T-helper 2 cell treated with Interferon-gamma antibody and Interleukin-4, amounts not matched to agents 100 ng/mL and 5 ng/mL, for 36 hours (primary cell): ENCODE data around the gene SULT2B1. TPM values are rescaled to one million over a fixed set of nuclear protein-coding genes. Genes with fewer than 3 reads are reported as not detected.
"Not testable (repeated sequence)": the region's sequence is repeated elsewhere in the genome, so short reads cannot be mapped to it uniquely, and the experiment has no call there.

ENCODE experiments used
- intact Hi-C: fragments of 100-400 bp; cut with micrococcal nuclease; formaldehyde crosslinking; loops from one replicate; pipeline ENCODE4 v1.15.1; 2023
- total RNA-seq: library from RNA; stranded (reverse); gene quantifications from 2 replicates; pipeline ENCODE4 v1.2.3, GENCODE V29; 2022

SULT2B1 gene
- total RNA-seq, 1 donor from 2014 or later, result 0.16 TPM

DNA sequence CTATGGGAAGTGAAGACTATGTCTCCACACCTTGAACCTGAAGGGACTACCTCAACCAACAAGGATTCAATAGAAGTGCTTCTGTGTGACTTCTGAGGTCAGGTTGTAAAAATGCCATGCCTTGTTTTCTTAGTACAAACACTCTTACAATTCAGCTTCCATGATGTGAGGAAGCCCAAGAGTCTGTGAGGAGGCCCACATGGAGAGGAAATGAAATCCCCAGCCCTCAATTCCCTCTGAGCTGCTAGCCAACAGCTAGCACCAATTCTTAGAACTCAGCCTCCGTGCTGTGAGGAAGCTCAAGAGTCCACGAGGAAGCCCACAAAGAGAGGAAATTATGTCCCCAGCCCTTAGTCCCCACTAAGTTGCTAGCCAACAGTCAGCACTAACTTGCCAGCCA, 27.8 kb upstream of the SULT2B1 start:
- intact Hi-C loops, result no loop called here

- intact Hi-C loops, result no loop called here
These were observed 27.2 kb upstream of the SULT2B1 start for GRCh38 chr19:48524732-48525131.

- intact Hi-C loops, result no loop called here
These were observed 22.8 kb upstream of the SULT2B1 start for GRCh38 chr19:48529156-48529555.

DNA sequence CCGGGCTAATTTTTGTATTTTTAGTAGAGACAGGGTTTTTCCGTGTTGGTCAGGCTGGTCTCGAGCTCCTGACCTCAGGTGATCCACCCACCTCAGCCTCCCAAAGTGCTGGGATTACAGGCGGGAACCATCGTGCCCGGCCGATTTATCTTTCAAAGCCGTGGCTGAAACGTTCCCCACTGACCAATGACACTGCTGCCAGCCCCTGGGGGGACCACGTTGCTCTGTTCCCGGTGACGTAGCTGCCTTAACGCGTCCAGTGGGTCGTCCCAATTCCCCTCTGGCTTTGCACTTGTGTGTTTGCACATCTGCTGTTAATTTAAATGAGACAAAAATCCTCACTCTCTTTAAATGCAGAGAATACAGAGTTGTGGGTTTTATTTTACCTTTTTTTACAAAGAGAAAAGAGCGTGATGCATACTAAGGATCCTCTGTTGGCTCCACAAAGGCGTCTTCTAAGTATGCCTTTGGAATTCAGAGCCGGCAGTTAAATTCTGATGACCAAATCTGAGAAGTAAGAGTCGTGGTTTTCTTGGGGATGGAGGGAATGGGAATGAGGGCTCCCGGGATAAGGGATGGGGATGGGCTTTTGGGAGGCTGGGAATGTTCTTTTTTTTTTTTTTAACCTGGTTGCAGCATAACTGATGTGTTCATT, 21.8 kb upstream of the SULT2B1 start:
- intact Hi-C loops, result no loop called here

- intact Hi-C loops, result no loop called here
These were observed 21.2 kb upstream of the SULT2B1 start for GRCh38 chr19:48530770-48531169.

DNA sequence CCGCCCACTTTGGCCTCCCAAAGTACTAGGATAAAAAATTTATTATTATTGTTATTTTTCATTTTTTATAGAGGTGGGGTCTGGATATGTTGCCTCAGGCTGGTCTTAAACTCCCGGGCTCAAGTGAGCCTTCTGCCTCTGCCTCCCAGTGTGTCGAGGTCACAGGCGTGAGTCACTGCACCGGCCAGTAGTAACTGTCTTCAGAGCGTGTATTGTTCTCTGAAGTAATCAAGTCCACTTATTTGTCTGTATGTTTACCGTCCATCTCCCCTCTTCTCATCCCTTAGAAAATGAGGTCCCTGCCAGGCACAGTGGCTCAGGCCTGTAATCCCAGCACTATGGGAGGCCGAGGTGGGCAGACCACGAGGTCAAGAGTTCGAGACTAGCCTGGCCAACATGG, 18.2 kb upstream of the SULT2B1 start:
- intact Hi-C loops, result no loop called here

DNA sequence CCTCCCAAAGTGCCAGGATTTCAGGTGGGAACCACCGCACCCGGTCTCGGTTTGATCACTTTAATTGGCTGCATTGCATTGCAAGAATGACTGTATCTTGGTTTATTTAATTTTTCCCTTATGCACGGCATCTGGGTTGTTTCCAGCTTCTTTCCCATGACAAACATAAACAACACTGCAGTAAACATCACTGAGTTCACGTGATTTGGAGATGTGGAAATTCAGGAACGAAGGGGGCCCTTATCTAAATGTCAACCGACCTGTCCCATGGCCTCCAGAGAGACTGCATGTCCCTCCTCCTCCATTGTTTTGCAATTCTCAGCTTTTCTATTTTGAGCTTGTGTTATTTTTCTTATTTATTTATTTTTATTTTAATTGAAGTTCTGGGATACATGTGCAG, 14.4 kb upstream of the SULT2B1 start:
- intact Hi-C loops, result no loop called here

- intact Hi-C loops, result not testable (repeated sequence)
These were observed 13.9 kb upstream of the SULT2B1 start for GRCh38 chr19:48538057-48538456.

DNA sequence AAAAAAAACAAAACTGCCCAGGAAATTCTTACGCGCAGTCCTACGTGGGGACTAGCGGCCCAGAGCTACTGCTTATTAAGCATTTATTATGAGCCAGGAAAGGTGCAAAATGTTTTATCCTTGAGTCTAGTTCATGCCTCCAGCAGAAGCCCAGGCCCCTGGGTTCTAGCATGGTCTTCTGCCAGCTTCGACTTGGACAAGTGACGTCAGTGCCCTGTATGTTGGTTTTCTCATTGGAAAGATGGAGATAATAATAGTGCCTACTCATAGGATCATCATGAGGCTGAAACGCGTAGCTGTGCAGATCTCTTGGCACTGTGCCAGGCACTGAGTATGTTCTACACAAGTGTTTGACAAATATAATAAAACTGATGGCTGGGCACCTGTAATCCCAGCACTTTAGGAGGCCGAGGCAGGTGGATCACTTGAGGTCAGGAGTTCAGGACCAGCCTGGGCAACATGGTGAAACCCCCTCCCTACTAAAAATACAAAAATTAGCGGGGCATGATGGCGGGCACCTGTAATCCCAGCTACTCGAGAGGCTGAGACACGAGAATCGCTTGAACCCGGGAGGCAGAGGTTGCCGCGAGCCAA, 12.4 kb upstream of the SULT2B1 start:
- intact Hi-C loops, result no loop called here

- intact Hi-C loops, result no loop called here
These were observed 11.9 kb upstream of the SULT2B1 start for GRCh38 chr19:48540110-48540509.

GRCh38 chr19:48541813-48542212, 10.2 kb upstream of the SULT2B1 start:
- intact Hi-C loops, result no loop called here

- intact Hi-C loops, result no loop called here
These were observed 8.8 kb upstream of the SULT2B1 start for GRCh38 chr19:48543121-48543710.

- intact Hi-C loops, result no loop called here
These were observed 6.9 kb upstream of the SULT2B1 start for GRCh38 chr19:48544856-48545750.

- intact Hi-C loops, result no loop called here
These were observed 4.2 kb upstream of the SULT2B1 start for GRCh38 chr19:48547722-48548121.

DNA sequence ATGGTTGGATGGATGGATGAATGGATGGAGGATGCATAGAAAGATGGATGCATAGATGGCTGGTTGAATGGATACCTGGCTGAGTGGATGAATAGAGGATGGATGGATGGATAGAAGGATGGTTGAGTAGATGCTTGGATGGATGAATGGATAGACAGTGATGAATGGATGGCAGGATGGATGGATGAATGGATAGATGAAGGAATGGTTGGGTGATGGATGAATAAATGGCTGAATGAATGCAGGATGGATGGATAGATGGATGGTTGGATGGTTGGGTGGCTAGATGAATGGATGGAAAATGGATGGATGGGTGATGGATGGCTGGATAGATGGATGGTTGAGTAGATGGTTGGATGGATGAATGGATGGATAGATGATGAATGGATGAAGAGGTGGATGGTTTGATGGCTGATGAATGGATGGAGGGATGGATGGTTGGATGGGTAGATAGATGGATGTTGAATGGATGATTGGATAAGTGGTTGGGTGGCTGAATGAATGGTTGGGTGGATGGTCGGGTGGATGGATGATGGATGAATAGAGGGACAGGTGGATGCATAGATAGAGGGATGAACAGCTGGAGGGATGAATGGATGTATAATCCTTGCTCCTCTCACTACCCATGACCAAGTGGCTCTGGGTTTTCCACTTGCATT, 3.6 kb upstream of the SULT2B1 start:
- intact Hi-C loops, result no loop called here

DNA sequence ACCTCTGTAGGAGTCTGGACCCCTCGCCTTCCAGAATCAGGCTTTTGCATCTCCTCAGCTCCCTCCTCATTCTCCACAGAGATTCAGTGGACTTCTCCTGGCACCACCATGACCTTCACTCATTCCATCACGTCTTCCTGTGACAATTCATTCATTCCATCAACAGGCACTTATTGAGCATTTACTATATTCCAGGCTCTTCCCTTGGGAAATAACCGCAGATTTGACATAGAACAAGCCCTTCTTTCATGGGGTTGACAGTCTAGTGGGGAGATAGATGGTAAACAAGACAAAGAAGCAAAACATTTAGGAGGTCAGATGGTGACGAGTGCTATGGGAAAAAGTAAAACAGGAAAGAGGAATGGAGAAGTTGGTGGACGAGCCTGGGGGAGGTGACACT, 2.6 kb upstream of the SULT2B1 start:
- intact Hi-C loops, result no loop called here

GRCh38 chr19:48552406-48553322, 692 bp downstream of the SULT2B1 start:
- intact Hi-C loops, result no loop called here

DNA sequence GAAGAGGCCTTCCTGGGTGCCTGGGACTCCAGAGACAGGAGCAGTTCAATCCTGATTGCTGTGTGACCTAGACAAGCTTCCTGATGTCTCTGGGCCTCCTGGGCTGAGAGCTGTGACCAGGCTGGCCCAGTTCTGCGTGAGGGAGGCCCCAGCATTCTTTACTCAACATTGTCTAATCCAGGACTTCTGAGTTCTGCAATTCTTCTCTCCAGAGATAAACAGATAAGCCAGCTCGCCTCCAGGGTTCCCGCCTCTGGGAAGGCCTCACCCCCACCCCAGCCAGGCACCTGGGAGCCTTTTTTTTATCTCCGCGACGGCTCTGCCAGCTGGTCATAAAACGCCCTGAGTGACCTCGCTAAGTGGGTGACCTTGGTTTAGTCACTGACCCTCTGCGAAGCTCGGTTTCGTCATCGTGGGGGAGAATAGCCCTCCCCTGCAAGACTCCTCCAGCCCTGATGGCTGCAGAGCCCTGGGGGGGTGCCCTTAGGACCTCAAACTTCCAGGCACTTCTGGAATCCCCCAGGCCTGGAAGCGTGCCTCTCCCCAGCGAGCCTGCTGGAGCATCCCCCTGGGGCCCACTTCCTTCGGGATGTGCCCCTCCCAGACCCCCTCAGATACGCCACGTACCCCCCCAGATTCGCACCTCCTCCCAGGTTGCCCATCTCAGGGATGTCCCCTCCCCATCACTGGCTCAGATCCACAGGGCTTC, 1.9 kb downstream of the SULT2B1 start:
- intact Hi-C loops, result no loop called here

- intact Hi-C loops, result no loop called here
These were observed 2.6 kb downstream of the SULT2B1 start for GRCh38 chr19:48554385-48555091.
